ENCODE results near the gene GALNTL6. TPM values are rescaled to one million over a fixed set of nuclear protein-coding genes. Genes with fewer than 3 reads are reported as not detected.

Gene GALNTL6
- total RNA-seq, 1 donor from 2014 or later: 1.7 TPM

- H3K4me1 Mint-ChIP-seq (ENCODE audit: unreplicated experiment): no peaks in the 10 kb centered on the region
- no peak for DNase-seq (ENCODE audit: extremely low spot score, unreplicated experiment)
- no peaks in the 10 kb centered on the region for H3K27me3 Mint-ChIP-seq
- H3K9me3 Mint-ChIP-seq: no peaks in the 10 kb centered on the region
- no peak overlapping the region for H3K27ac Mint-ChIP-seq
- H3K36me3 Mint-ChIP-seq: no peaks in the 10 kb centered on the region
- TF ChIP-seq CTCF (conservative IDR thresholded peaks at IDR 0.05): no peak
- no peak overlapping the region for H3K4me3 Mint-ChIP-seq
These were observed 330.6 kb downstream of the GALNTL6 start for GRCh38 chr4:172143605-172144314.

- Mint-ChIP-seq H3K36me3 (no peaks in the 10 kb centered on the region), H3K4me3 (no peak overlapping the region), H3K27ac (no peak overlapping the region), H3K27me3 (no peaks in the 10 kb centered on the region), H3K4me1 (ENCODE audit: unreplicated experiment) (no peaks in the 10 kb centered on the region), H3K9me3 (no peaks in the 10 kb centered on the region)
- DNase-seq (ENCODE audit: extremely low spot score, unreplicated experiment): no peak
- TF ChIP-seq CTCF (conservative IDR thresholded peaks at IDR 0.05): no peak
These were observed 334.5 kb downstream of the GALNTL6 start for GRCh38 chr4:172147687-172148086.

GRCh38 chr4:172149329-172149728 is 336.1 kb downstream of the GALNTL6 start:
- H3K4me1 Mint-ChIP-seq (ENCODE audit: unreplicated experiment): no peaks in the 10 kb centered on the region
- no peak overlapping the region for H3K27ac Mint-ChIP-seq
- no peak for DNase-seq (ENCODE audit: extremely low spot score, unreplicated experiment)
- no peak for TF ChIP-seq CTCF (conservative IDR thresholded peaks at IDR 0.05)
- H3K36me3 Mint-ChIP-seq: no peaks in the 10 kb centered on the region
- H3K9me3 Mint-ChIP-seq: no peaks in the 10 kb centered on the region
- no peak overlapping the region for H3K4me3 Mint-ChIP-seq
- no peaks in the 10 kb centered on the region for H3K27me3 Mint-ChIP-seq

- H3K9me3 Mint-ChIP-seq: no peaks in the 10 kb centered on the region
- no peaks in the 10 kb centered on the region for H3K27me3 Mint-ChIP-seq
- no peak for DNase-seq (ENCODE audit: extremely low spot score, unreplicated experiment)
- no peaks in the 10 kb centered on the region for H3K36me3 Mint-ChIP-seq
- no peaks in the 10 kb centered on the region for H3K4me1 Mint-ChIP-seq (ENCODE audit: unreplicated experiment)
- H3K27ac Mint-ChIP-seq: no peak overlapping the region
- H3K4me3 Mint-ChIP-seq: no peak overlapping the region
- no peak for TF ChIP-seq CTCF (conservative IDR thresholded peaks at IDR 0.05)
These were observed 339.1 kb downstream of the GALNTL6 start for GRCh38 chr4:172152284-172152683.

GRCh38 chr4:172153719-172154118 is 340.5 kb downstream of the GALNTL6 start:
- Mint-ChIP-seq H3K27me3 (no peaks in the 10 kb centered on the region), H3K36me3 (no peaks in the 10 kb centered on the region), H3K27ac (no peak overlapping the region), H3K4me3 (no peak overlapping the region), H3K4me1 (ENCODE audit: unreplicated experiment) (no peaks in the 10 kb centered on the region), H3K9me3 (no peaks in the 10 kb centered on the region)
- no peak for DNase-seq (ENCODE audit: extremely low spot score, unreplicated experiment)
- TF ChIP-seq CTCF (conservative IDR thresholded peaks at IDR 0.05): no peak
